SKM-1 treated with dmso at 0.1 percent for 144 hours (cell line): ENCODE measurements around the gene USP7.
"Not testable (repeated sequence)": the region's sequence is repeated elsewhere in the genome, so short reads cannot be mapped to it uniquely, and the experiment has no call there.

Experiments used
- DNase-seq: peaks from one replicate; lab custom pipeline; 2025; ENCODE audit not compliant: unreplicated experiment; lab: John Stamatoyannopoulos, UW

Gene USP7

DNA sequence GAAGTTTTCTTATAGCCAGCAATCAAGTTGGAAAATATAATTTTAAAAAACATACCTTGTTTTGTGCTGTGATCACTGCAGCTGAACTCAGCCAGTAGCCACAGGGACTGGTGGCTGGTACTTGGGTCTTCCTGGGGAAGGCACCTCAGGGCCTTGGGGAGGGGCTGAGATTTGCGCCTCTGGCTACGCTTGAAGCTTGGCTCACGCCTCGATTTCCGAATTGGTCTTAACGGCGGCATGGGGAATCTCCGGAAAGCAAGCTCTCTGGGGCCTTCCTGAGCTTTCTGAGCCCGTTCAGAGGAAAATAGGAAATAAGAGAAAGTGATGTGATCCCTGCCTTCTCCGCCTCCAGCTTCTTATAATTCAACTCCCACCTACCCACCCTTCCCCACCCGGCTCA lies 11.3 kb upstream of the USP7 start:
- DNase-seq: no peak

DNA sequence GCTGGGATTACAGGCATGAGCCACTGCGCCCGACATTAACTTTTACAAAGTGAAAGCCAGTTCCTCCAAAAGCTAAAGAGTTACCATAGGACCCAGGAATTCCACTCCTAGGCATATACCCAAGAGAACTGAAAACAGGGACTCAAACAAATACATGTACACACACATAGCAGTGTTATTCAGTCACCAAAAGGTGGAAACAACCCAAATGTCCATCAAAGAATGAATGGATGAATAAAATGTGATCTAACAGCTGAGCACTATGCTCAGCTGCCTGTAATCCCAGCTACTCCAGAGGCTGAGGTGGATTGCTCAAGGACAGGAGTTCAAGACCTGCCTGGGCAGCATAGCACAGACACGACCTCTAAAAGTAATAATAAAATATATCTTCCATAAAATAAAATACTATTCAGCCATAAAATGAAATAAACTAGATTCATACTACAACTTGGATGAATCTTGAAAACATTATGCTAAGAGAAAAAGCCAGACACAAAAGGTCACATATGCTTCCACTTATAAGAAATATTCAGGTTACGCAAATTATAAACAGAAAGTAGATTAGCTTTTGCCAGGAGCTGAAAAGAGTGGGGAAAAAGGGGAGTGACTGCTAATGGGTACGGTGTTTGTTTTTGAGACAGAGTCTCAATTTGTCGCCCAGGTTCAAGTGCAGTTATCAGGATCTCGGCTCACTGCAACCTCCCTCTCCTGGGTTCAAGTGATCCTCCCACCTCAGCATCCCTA lies 9.3 kb upstream of the USP7 start:
- DNase-seq: no peak

GRCh38 chr16:8971416-8971815 lies 7.7 kb upstream of the USP7 start:
- DNase-seq: no peak

DNA sequence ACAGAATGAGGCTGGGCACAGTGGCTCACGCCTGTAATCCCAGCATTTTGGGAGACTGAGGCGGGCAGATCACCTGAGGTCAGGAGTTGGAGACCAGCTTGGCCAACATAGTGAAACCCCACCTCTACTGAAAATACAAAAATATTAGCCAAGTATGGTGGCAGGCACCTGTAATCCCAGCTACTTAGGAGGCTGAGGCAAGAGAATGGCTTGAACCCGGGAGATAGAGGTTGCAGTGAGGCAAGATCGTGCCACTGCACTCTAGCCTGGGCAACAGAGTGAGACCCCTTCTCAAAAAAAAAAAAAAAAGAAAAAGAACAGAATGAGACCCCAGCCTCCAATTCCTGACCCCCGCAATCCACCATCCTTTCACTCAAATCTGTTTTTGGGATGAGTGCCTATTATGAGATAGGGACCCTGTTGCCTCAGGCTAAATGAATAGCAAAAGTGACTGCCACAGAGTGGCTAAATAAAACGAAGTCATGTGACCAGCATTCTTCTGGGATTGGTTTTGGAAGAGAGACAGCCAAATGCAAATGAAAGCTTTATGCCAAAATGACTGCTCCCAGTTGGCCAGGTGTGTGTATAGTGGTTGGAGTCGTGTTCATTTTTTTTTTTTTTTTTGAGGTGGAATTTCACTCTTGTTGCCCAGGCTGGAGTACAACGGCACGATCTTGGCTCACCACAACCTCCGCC lies 5.6 kb upstream of the USP7 start:
- not testable (repeated sequence) for DNase-seq

DNA sequence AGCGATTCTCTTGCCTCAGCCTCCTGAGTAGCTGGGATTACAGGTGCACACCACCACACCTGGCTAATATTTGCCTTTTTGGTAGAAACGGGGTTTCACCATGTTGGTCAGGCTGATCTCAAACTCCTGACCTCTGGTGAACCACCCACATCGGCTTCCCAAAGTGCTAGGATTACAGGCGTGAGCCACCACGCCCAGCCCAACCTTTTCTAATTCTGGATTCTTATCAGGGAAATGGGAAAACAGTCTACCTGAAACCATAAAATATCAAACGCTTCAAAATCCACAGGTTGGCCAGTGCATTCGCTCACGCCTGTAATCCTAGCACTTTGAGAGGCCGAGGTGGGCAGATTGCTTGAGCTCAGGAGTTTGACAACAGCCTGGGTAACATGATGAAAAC lies 4.3 kb upstream of the USP7 start:
- not testable (repeated sequence) for DNase-seq

DNA sequence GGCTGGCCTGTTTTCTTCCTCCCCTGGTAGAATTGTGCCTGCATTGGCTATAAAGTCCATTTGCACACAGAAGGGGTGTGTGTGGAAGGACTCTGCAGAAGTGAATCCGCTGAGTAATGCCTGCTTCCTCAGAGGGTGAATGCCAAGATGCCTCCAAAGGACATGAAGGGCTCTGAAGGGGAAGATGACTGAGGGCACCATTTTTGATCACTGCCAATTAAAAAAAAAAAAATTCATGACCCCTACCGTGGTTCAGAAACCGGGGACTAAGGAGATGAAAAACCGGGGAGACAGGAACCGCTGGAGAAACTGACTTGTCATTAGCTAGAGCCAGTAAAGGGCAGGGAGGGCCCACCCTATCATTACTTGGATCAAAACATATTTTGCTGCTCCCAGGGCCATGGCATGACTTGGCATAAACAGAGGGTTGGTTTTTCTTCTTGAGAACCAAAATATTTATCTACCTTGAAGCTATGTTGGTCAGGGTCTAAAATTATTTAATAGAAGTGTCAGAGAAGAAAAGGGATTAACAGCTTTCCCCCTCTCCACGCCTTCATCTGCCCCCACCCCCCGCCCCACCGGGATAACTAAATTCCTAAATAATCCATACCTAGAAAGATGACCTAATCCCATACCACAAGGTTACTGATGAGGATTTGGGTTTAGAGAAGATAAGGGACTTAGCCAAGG lies 3.6 kb upstream of the USP7 start:
- DNase-seq: no peak

DNA sequence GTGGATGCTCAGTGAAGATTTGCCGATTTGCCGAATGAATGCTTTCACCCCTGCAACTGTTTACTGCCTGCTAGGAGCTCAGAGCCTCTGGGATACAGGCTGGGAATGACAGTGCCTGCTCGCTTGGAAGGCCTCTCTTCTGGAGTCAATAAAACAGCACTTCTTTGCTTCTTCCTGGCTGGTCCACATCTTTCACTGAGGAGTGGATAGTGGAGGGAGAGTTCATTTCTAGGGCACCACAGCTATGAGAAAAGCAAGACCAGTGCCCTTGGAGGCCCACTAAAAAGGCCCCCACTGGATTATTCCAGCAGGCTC lies 3.1 kb upstream of the USP7 start:
- no peak for DNase-seq

GRCh38 chr16:8964462-8964861 lies 756 bp upstream of the USP7 start:
- no peak for DNase-seq

DNA sequence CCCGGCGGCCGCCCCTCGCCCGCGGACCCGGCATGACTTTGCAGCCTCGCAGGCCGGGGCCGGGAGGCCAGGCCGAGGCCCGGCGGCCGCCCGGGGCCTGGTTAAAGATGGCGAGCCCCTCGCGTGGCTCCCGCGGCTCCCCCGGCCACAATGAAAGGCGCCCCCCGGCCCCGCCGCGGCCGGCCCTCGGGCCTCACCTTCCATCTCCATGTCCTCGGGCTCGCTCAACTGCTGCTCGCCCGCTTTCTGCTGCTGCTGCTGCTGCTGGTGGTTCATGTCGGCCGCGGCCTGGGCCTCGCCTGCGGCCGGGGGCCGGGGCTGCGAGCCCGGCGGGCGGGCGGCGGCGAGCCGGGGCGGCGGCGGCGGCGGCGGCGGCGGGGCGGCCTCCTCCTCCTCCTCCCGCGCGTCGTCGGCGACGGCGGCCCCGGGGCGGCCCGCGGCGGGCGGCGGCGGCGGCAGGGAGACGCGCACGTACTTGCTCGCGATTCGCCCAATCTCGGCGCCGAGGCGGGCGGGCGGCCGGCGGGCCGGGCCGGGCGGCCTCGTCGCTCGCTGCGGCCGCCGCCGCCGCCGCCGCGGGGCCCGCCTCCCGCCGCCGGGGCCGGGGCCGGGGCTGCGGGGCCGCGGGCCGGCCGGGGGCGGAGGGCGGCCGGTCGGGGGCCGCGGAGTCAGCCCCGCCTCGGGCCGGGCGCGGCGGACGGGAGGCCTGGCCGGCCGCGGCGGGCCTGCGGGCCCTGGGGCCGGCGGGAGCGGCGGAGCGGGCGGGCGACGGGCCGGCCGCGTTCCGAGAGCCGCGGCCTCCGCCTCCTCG lies 491 bp downstream of the USP7 start:
- DNase-seq: no peak

- DNase-seq: no peak
Observed at GRCh38 chr16:8962393-8963009, 1.2 kb downstream of the USP7 start.

DNA sequence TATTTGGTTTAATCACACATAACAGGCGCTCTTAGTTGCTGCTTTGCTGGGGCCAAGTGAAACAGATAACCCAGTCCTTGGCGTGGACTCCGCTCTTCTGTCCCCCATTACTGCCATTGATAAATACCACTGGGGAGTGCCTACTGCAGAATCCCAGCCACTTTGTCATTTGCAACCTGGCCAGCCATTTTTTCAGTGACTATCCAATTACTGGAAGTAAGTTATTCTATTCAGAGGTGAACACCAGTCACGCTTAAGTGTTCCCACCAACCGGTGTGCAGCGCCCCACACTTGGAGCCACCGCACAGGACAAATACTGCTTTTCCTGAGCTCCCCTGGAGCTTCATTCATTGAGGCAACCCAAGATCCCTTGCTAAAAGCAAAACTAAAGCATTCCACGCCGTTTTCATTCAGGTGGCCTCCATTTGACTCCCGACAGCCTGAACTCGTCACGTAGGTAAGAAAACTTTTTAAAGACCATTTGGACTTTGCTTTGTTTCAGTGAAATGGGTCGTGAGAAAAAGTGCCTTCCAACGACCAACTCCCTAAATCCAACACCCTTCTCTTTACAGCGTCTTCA lies 1.8 kb downstream of the USP7 start:
- no peak for DNase-seq

DNA sequence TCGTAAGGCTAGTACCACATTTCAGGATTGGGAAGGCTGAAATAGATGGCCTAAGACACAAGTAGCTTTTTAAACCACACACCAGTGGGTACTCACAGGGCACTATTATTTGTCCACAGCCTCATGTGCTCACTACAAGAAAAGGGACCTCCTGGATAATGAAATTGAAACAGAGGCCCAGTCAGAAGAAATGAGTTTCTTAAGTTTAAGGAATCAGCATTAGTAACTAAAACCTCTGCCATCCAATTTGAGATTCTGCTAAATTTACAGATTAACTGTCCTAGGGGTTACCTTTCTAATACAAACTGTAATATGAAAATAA lies 3.0 kb downstream of the USP7 start:
- DNase-seq: no peak

DNA sequence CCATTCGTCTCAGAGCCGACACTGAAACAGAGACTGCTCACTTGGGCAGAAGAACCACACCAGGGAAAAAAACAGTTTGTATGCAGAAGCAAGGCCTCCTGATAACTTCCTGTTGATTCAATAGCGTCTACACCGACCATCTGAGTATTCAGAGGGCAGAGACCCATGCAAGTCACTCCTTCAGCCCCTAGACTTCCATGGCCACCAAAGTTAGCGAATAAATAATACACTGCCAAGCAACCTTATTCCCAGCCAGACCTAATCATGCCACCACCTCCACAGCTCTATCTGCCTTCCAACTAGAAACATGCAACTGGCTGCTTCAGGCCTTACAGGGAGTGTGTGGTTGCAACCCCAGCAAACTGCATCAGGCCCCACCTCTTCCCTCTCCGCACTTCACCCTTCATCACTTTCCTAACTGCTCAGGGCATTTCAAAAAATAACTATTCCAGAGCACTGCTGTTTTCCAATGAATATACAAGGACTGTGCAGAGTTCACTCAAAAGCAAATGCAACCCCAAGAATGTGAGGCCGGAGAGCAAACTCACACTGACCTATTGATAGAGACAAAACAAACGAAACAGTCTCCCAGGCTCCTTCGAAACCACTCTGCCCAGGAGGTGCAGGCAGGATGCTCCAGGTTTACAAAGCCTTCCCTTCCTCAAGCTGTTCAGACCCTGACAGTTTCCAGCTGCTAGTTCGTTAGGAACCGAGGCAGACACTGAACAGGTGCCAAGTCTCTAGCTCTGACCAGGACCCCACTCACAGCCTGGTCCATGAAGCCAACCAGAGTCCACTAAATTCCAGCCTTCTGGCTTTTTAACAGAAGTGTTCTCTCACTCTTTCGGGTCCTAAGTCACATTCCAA lies 3.6 kb downstream of the USP7 start:
- peak; percentile 16 for DNase-seq

DNA sequence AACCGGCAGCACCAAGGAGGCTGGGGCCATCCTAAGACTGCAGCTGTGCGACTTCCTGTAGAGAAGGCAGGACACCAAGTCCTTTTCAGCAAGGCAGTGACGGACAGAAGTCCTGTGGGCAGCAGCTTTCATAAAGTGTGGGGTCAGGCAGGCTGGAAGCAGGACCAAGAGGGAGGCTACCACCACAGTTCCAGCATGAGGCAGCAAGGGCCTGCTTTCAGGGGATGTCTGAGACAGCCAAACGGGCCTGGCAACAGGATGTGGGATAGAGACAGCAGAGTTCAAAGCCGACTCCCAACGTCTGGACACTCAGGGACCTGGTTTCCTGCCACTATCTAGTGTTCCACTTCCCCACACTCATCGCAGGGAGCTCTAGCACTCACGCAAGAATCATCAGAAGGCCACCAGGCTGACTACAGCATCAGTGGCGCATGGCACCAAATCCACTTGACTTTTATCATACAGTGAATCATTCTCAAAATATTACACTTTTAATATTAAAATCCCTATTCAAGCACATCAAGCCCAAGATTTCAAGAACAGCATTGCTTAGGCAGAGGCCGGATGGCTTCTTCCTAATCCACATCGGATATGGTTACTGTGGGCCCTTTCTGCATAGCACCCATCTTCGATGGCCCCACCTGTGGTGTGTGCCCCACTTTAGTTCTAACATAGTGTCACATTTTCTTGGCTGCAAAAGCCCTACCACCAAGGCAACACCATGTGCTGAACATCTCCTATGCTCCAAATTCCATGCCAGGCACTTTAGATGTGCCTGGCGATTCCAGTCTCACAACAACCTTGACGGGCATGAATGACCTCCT lies 5.2 kb downstream of the USP7 start:
- DNase-seq: peak; percentile 41

- DNase-seq: no peak
Observed at GRCh38 chr16:8957509-8958157, 6.1 kb downstream of the USP7 start.

- DNase-seq: peak; percentile 67
Observed at GRCh38 chr16:8957063-8957397, 6.7 kb downstream of the USP7 start.

DNA sequence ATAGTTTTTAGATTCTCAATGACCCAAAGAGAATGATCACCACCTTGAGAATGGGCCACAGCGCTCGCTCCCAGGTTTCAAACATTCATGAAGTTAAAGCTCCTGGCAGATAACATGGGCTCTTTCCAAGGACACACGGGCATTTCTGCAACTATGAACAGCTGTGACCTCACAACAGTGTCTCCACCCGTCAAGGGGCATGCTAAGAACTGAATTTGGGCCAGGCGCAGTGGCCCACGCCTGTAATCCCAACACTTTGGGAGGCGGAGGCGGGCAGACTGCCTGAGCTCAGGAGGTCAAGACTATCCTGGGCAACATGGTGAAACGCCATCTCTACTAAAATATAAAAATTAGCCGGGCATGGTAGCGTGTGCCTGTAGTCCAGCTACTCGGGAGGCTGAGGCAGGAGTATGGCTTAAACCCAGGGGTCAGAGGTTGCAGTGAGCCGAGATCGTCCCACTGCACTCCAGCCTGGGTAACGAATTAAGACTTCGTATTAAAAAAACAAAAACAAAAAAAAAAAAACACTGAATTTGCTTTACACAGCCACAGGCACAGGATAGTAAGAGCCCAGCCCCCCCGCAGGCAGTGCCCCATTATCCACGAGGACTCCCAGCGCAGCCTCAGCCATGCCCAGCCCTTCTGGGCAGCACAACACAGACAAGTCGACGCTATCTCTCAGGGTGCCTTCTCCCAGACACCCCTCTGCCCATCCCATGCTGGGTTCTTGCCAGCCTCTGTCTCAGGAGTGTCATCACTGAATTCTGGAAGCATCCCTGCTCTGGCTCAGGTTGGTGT lies 7.2 kb downstream of the USP7 start:
- DNase-seq: no peak

DNA sequence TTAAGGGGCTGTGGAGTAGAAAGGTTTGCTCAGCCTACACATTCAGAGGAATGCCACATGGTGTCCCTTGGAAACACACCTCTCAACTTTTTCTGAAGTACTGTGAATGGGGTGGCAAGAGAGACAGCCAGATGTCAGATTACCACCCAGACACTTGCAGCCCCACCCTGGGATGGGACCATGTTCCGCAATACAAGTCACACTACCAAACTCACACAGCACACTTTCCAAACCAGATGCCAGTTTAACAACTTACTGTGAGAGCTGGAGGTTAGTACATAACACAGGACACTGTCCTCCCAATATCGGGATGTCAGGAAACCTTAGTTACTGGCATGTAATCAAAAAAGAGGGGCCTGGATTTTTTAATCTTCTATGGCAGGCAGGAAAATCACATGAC lies 7.9 kb downstream of the USP7 start:
- no peak for DNase-seq
